Measurements from ENCODE around the gene SCGB3A2.

The SCGB3A2 gene

DNA sequence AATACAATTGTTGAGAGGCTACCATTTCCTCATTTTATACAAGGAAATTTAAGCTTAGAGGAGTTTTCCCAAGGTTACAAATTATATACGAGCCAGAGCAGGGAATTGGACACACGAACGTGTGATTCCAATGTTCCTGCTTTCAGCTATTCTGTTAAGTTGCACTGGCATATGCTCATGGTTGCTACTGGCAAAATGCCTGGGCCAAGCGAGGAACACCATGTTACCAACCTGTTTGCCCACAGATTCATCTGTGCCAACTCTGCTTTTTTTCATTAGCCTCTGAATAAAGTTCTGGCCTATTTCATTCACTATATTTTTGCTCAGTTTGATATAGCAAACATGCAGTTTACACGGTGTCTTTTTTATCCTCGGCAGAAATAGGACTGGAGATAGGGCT is 32.9 kb downstream of the SCGB3A2 start:
- no peak for DNase-seq

DNA sequence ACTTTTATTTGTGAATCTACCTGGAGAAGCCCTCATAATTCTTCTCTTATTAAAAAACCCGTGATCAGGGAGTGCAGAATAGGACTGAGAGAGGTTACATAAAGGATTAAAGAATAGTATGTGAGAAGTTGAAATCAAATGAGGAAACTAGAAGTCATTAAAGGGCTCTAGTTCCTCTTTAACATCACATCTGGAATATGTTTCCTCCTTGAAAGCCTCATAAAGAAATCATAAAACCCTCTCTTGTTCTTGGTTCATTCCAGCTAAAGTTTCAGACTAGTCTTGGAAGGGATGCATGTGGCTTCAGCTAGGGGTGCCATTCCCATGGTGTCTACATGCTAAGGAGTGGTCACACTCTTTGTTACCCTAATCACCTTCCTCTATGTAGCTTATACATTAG is 33.5 kb downstream of the SCGB3A2 start:
- no peak for DNase-seq

- DNase-seq = no peak
Measured at GRCh38 chr5:147913786-147914185, 35.3 kb downstream of the SCGB3A2 start.

- DNase-seq = no peak
Measured at GRCh38 chr5:147918101-147918685, 39.7 kb downstream of the SCGB3A2 start.

DNA sequence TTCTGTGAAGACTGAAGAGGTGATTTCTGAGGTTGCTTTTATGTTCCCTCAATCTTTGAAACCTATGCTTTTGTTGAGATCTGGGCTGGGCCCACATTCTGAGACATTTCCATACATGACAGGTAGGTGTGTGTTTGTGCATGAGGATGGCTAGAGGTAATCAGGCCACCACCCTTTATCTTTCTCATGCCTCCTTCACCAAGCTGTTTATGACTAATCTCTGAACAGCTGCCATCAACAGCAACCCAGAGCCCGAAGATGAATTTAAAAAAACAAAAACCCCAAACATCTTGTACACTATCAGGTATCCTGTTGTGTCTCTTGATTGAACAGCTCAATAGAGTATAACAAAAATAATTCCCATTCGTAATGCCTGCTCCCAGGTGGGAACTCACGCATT is 40.4 kb downstream of the SCGB3A2 start:
- DNase-seq = no peak

- no peak for DNase-seq
Measured at GRCh38 chr5:147920420-147921030, 42.0 kb downstream of the SCGB3A2 start.

DNA sequence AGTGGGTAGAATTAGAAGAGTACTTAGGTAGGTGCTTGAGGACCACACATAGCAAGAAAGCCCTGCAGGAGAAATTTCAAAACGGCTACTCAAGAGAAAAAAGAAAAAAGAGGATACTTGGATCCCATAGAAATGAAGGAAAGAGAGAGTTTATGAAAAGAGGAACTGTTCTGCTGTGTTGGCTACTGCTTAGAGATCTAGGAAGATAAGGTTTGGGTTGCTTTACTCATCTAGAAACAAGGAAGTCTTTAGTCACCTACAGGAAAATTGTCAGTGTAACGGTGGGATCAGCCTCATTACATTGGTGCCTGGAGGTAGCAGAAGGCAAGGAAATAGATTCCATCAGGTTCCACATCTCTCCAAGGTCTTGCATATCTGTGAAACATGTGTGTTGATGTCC is 42.6 kb downstream of the SCGB3A2 start:
- no peak for DNase-seq

GRCh38 chr5:147925020-147925419 is 46.5 kb downstream of the SCGB3A2 start:
- DNase-seq = no peak

DNA sequence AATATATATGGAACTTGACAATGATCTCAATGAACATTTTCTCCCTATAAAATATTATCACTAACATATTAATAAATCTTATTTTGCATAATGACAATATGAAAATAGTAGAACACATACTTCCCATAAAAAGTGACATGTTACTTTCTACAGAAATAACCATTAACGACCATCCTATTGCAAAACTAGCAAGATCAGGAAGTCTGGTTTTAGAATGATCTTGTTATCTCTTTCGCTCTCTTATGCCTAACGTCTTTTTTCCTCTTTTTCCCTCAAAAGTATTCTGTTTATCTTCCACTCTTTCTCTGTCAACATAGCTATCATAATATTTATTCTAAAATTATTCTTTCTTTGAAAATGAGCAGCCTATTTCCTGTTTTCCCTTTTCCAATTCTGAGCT is 49.4 kb downstream of the SCGB3A2 start:
- DNase-seq = no peak

DNA sequence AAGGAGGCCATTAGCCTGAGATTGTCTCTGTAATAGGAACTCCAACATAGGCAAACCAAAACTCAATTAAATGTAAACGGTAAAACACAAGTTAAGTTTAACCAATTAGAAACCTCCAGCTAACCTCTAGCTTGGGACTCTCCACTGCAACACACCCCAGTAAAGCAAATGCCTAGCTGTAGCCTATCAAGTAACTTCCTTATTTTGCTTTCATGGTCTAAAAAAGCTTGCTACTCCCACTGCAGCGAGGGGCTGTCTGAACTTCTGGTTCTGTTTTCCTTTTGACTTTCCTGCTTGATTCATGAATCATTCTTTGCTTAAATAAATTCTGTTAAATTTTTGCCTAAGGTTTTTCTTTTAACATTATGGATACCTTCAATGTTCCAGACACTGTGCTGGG is 52.3 kb downstream of the SCGB3A2 start:
- DNase-seq = no peak
